Ascending aorta (tissue), 2 donors: Measurements from ENCODE around the gene TAAR1. TPM values are rescaled to one million over a fixed set of nuclear protein-coding genes. Genes with fewer than 3 reads are reported as not detected.

Experiments used
- DNase-seq, 2 donors: peaks; one replicate each; pipeline ENCODE4 v3.0.0-alpha.2; 2019; ENCODE audit warnings: low spot score in 2 of 2
- H3K27ac ChIP-seq, 2 donors: fragments of 200-600 bp; sonication (generic); one replicate each; pipeline ENCODE4 v1.5.1; 2016 to 2017; ENCODE audit warnings: mild to moderate bottlenecking in 1 of 2
- H3K27me3 ChIP-seq: fragments of 200-600 bp; sonication (generic); one replicate; pipeline ENCODE4 v1.5.1; 2017
- H3K36me3 ChIP-seq, 2 donors: fragments of 200-600 bp; sonication (generic); one replicate each; pipeline ENCODE4 v1.5.1; 2016
- H3K4me1 ChIP-seq, 2 donors: fragments of 200-600 bp; sonication (generic); one replicate each; pipeline ENCODE4 v1.5.1; 2016 to 2017; ENCODE audit warnings: mild to moderate bottlenecking in 1 of 2
- H3K4me3 ChIP-seq, 2 donors: fragments of 200-600 bp; sonication (generic); one replicate each; pipeline ENCODE4 v1.5.1; 2016 to 2017; ENCODE audit warnings: mild to moderate bottlenecking in 1 of 2
- H3K9me3 ChIP-seq, 2 donors: fragments of 200-600 bp; sonication (generic); one replicate each; pipeline ENCODE4 v1.5.1; 2016
- intact Hi-C: fragments of 100-400 bp; cut with DNase I; formaldehyde crosslinking; loops from one replicate; pipeline ENCODE4 v1.15.1; 2023
- total RNA-seq: library from RNA; depleted of rRNA; stranded (reverse); fragments of >200 nt; gene quantifications from one replicate; pipeline ENCODE4 v1.1.0, GENCODE V29; 2016
- TF ChIP-seq, protein P1 (sequence below), 3 experiments: fragments of 200-600 bp in 2 of 3; fragments of 450-650 bp in 1 of 3; sonication (generic) in 2 of 3; IDR thresholded peaks; one replicate each; pipeline ENCODE4 v1.5.1; 2016 to 2019; ENCODE audit warnings: antibody characterized with exemption in 3 of 3, mild to moderate bottlenecking in 1 of 3, moderate library complexity in 1 of 3

The TAAR1 gene
- total RNA-seq, 1 donor from 2014 or later, result not detected

DNA sequence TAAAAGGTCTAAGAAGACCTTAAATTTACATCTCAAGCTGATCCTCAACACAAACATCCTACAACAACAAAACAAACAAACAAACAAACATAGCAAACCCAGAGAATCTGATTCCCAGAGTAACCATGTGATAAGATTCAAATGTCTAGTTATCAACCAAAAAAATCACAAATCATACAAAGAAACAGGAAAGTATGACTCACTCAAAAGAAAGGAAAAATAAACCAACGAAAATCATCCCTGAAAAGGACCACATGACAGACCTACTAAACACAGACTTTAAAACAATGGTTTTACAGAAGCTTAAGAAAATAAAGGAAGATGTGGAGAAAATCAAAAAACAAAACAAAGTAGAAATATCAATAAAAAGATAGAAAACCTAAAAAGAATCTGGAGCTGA is 36.8 kb upstream of the TAAR1 start:
- no peak for DNase-seq
- H3K27ac ChIP-seq, result no peak overlapping the region
- peaks cover 0 to 9% of the 10 kb centered on the region in 2 donors for H3K9me3 ChIP-seq
- TF ChIP-seq, protein P1, sequence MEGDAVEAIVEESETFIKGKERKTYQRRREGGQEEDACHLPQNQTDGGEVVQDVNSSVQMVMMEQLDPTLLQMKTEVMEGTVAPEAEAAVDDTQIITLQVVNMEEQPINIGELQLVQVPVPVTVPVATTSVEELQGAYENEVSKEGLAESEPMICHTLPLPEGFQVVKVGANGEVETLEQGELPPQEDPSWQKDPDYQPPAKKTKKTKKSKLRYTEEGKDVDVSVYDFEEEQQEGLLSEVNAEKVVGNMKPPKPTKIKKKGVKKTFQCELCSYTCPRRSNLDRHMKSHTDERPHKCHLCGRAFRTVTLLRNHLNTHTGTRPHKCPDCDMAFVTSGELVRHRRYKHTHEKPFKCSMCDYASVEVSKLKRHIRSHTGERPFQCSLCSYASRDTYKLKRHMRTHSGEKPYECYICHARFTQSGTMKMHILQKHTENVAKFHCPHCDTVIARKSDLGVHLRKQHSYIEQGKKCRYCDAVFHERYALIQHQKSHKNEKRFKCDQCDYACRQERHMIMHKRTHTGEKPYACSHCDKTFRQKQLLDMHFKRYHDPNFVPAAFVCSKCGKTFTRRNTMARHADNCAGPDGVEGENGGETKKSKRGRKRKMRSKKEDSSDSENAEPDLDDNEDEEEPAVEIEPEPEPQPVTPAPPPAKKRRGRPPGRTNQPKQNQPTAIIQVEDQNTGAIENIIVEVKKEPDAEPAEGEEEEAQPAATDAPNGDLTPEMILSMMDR (IDR thresholded peaks at IDR 0.05), result no peak
- no peaks in the 10 kb centered on the region for H3K27me3 ChIP-seq
- intact Hi-C loops, result no loop called here
- H3K4me3 ChIP-seq, result no peak overlapping the region
- no peaks in the 10 kb centered on the region for H3K4me1 ChIP-seq
- no peaks in the 10 kb centered on the region for H3K36me3 ChIP-seq

DNA sequence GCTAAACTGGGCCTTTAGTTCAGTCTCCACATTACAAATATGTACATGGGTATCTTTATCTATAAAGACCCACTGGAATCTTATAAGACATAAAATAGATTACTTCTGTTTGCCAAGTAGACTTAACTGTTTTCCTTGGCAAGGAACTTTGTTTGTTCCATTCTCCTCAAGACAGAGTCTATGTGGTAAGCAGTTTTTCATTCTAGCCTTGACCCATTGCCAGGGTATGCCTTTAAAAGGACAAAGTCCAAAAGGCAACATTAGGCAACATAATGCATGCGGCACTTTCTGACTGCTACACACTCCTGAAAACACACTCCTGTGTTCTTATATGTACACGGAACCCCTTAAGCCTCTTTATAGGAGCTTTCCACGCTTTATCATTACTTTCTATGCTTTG is 34.5 kb upstream of the TAAR1 start:
- no peak for DNase-seq
- intact Hi-C loops, result no loop called here
- H3K4me3 ChIP-seq, result no peak overlapping the region

DNA sequence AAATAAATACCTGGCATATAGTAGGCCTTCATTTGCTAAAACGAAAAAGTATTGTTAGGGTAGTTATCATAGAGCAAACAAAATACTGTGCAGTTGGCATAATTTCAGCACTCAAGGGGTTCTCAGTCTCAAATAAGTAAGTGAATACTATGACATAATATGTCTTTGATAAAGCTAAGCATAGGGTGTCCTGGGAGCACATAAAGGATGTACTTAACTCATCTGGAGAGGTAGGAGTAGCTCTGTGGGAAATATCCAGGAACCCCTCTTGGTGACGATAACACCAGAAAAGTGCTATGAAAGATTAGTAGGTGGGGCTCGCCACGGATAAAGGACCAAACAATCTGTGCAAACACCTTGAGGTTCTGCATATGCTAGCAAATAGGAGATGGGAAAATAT is 31.7 kb upstream of the TAAR1 start:
- no peaks in the 10 kb centered on the region for H3K36me3 ChIP-seq
- no peak for DNase-seq
- no peak overlapping the region for H3K27ac ChIP-seq
- H3K4me1 ChIP-seq, result no peaks in the 10 kb centered on the region
- TF ChIP-seq, protein P1 (IDR thresholded peaks at IDR 0.05), result no peak
- H3K9me3 ChIP-seq, result peaks cover 0 to 4% of the 10 kb centered on the region in 2 donors
- H3K4me3 ChIP-seq, result no peak overlapping the region
- intact Hi-C loops, result no loop called here
- no peaks in the 10 kb centered on the region for H3K27me3 ChIP-seq

More for the DNA sequence above, 34.5 kb upstream of the TAAR1 start:
- Histone ChIP-seq H3K4me1 (no peaks in the 10 kb centered on the region), H3K9me3 (peaks cover 0 to 9% of the 10 kb centered on the region in 2 donors), H3K27ac (no peak overlapping the region), H3K36me3 (no peaks in the 10 kb centered on the region), H3K27me3 (no peaks in the 10 kb centered on the region)
- TF ChIP-seq, protein P1 (IDR thresholded peaks at IDR 0.05), result no peak

DNA sequence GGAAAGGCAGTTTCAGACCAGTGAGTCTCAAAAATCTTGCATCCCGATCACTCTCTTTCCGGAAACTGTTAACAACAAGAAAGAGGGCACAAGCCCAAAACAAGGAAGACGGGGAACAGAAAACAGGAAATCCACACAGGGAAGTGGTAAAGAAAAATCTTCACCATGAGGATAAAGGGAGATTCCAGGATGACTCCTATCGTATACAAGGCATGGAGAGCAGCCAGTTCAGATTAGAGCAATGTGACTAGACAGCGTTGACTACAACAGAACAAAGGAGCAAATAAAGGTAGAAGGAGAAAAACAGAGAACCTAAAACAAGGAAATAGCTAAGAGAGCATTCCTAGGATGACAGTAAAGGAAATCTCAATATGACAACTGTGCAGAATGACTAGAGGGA is 28.3 kb upstream of the TAAR1 start:
- Histone ChIP-seq H3K27ac (no peak overlapping the region), H3K9me3 (no peaks in the 10 kb centered on the region), H3K4me3 (no peak overlapping the region), H3K4me1 (no peaks in the 10 kb centered on the region), H3K36me3 (no peaks in the 10 kb centered on the region), H3K27me3 (no peaks in the 10 kb centered on the region)
- intact Hi-C loops, result no loop called here
- TF ChIP-seq, protein P1 (IDR thresholded peaks at IDR 0.05), result no peak
- DNase-seq, result no peak

DNA sequence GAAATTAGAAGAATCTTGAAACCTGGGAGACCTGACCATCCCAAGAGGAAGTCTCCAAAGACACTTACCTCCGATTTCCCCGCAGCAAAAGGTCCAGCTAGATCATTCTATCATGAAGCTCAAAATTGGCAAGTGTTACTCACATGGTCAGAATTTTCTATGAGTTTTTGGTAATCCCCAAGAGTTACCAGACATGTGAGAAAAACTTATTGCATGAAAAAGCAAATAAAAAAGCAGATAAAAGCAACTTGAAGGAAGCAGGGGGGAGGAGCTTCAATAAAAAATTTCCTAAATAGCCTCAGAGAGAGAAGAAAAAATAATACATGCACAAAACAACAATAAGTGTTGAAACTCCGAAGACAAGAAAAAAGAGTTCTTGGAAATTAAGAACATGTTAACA is 27.5 kb upstream of the TAAR1 start:
- Histone ChIP-seq H3K4me1 (no peaks in the 10 kb centered on the region), H3K9me3 (no peaks in the 10 kb centered on the region), H3K27ac (no peak overlapping the region), H3K4me3 (no peak overlapping the region), H3K36me3 (no peaks in the 10 kb centered on the region), H3K27me3 (no peaks in the 10 kb centered on the region)
- DNase-seq, result no peak
- intact Hi-C loops, result no loop called here
- TF ChIP-seq, protein P1 (IDR thresholded peaks at IDR 0.05), result no peak

DNA sequence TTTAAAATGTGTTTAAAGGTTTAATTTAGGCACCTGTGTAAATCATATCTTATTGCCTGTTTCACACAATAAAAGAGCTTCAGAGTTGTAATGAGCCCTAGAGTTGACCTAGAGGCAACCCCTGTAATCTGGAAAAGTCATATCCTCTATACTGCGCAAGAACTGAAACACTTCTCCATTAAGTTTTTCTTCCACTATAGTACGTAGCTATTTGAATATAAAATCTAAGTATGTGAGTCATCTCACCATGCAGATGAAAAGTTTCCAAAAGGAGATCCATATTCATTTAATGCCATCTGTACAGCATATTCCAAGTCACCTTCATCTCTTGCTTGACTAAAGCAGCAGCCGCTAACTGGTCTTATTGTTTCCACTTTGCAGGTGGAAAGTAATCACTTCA is 26.0 kb upstream of the TAAR1 start:
- Histone ChIP-seq H3K9me3 (no peaks in the 10 kb centered on the region), H3K27ac (no peak overlapping the region), H3K27me3 (no peaks in the 10 kb centered on the region), H3K36me3 (no peaks in the 10 kb centered on the region), H3K4me3 (no peak overlapping the region), H3K4me1 (no peaks in the 10 kb centered on the region)
- intact Hi-C loops, result no loop called here
- TF ChIP-seq, protein P1 (IDR thresholded peaks at IDR 0.05), result no peak
- no peak for DNase-seq
